Middle frontal gyrus (tissue), 1 donor: Measurements from ENCODE around the gene TEX44.
"Not testable (repeated sequence)": the region's sequence is repeated elsewhere in the genome, so short reads cannot be mapped to it uniquely, and the experiment has no call there.

Experiments used
- DNase-seq: peaks from one replicate; pipeline ENCODE4 v3.0.0-alpha.2; 2015; ENCODE audit warnings: low spot score; ENCODE audit errors: extremely low spot score

Gene TEX44

GRCh38 chr2:231570915-231571314 is 21.7 kb upstream of the TEX44 start:
- DNase-seq = not testable (repeated sequence)

GRCh38 chr2:231571661-231572191 is 20.9 kb upstream of the TEX44 start:
- no peak for DNase-seq

GRCh38 chr2:231573096-231573495 is 19.6 kb upstream of the TEX44 start:
- DNase-seq = no peak

- DNase-seq = no peak
Measured at GRCh38 chr2:231573698-231574421, 18.8 kb upstream of the TEX44 start.

- no peak for DNase-seq
Measured at GRCh38 chr2:231575612-231576256, 16.9 kb upstream of the TEX44 start.

GRCh38 chr2:231576465-231576864 is 16.2 kb upstream of the TEX44 start:
- no peak for DNase-seq

GRCh38 chr2:231578655-231579054 is 14.0 kb upstream of the TEX44 start:
- not testable (repeated sequence) for DNase-seq

- no peak for DNase-seq
Measured at GRCh38 chr2:231579560-231579959, 13.1 kb upstream of the TEX44 start.

GRCh38 chr2:231581328-231581727 is 11.3 kb upstream of the TEX44 start:
- no peak for DNase-seq

GRCh38 chr2:231583982-231584381 is 8.7 kb upstream of the TEX44 start:
- DNase-seq = no peak

GRCh38 chr2:231587744-231588143 is 4.9 kb upstream of the TEX44 start:
- DNase-seq = not testable (repeated sequence)

- DNase-seq = no peak
Measured at GRCh38 chr2:231589656-231590055, 3.0 kb upstream of the TEX44 start.

GRCh38 chr2:231590614-231591013 is 2.0 kb upstream of the TEX44 start:
- no peak for DNase-seq

GRCh38 chr2:231593666-231594065 is 1.0 kb downstream of the TEX44 start:
- DNase-seq = no peak

GRCh38 chr2:231597014-231597611 is 4.4 kb downstream of the TEX44 start:
- no peak for DNase-seq

GRCh38 chr2:231597627-231598026 is 5.0 kb downstream of the TEX44 start:
- DNase-seq = no peak

GRCh38 chr2:231600619-231601355 is 8.1 kb downstream of the TEX44 start:
- no peak for DNase-seq

GRCh38 chr2:231601356-231602229 is 8.9 kb downstream of the TEX44 start:
- DNase-seq = no peak

GRCh38 chr2:231602859-231603467 is 10.3 kb downstream of the TEX44 start:
- DNase-seq = no peak

- DNase-seq = peak; percentile 66
Measured at GRCh38 chr2:231604101-231604684, 11.5 kb downstream of the TEX44 start.
